Thyroid gland (tissue), 4 donors: ENCODE measurements around the gene UNC5CL.

Source experiments
- CTCF ChIP-seq, 6 experiments: fragments of 200-600 bp in 3 of 6; fragments of 450-650 bp in 3 of 6; sonication (generic) in 3 of 6; IDR thresholded peaks; one replicate each; pipeline ENCODE4 v1.5.1; 2016 to 2019; ENCODE audit warnings: antibody characterized with exemption in 6 of 6, mild to moderate bottlenecking in 2 of 6, inconsistent platforms in 1 of 6, moderate library complexity in 1 of 6
- POLR2A ChIP-seq, 2 donors: fragments of 450-650 bp; IDR thresholded peaks; one replicate each; pipeline ENCODE4 v1.6.1; 2017; ENCODE audit warnings: antibody characterized with exemption in 2 of 2, mild to moderate bottlenecking in 2 of 2, moderate library complexity in 1 of 2

GRCh38 chr6:41037107-41037900 is 1.7 kb downstream of the UNC5CL start:
- TF ChIP-seq CTCF (IDR thresholded peaks at IDR 0.05) = no peak
- no peak for TF ChIP-seq POLR2A (IDR thresholded peaks at IDR 0.05)
